DMS153 (cell line): ENCODE data around the gene DIDO1.

Source experiments
- DNase-seq: peaks from one replicate; lab custom pipeline; 2025; lab: John Stamatoyannopoulos, UW

DIDO1 gene

DNA sequence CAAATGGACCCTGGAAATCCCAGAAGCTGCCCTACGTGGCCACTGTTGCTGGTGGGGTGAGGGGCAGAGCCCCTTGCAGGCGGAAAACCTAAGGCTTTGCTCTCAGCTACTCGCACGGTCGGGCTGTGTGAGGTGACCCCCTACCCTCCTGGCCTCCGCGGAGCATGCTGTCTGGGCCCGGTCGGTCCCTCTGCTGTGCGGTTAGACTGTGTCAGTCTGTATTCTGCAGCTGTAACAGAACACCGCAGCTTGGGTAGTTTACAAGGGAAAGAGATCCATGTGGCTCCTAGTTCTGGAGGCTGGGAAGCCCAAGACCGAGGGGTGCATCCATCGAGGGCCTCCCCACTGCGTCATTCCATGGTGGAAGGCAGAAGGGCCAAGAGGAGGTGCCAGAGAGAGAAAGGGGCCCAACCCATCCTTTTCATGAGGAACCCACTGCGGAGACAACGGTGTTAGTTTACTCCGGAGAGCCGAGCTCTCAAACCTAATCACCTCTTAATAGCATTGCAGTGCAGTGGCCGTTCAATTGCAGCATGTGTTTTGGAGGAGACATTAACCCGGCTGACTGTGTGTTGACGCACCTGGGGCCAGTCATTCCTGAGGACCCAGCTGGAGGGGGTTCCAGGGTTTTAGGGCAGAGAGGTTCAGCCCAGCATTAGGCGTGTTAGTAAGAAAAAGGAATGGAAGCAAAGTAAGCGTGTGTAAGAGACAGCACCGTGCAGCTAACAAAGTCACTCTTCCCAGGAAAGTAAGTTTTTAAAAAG lies 91.2 kb downstream of the DIDO1 start:
- no peak for DNase-seq

DNA sequence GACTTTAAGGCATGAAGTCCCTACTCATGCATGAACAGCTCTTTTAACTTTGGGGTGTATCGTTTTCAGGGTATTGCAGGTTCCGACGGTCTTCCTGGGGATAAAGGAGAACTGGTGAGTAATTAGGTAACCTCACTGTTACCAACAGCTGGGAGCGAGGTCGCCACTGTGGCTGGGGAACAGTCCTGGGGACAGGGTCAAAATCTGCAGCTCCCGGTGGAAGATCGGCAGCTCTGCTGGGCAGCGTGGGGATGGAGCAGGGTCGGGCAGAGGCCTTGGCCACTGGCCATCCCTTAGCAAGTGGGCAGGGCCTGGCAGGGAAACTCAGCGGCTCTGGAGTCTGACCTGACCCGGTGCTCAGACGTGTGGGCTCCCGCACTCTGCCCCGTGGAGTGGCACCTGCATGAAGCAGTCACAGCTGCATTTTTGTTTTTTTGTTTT lies 93.3 kb downstream of the DIDO1 start:
- no peak for DNase-seq

DNA sequence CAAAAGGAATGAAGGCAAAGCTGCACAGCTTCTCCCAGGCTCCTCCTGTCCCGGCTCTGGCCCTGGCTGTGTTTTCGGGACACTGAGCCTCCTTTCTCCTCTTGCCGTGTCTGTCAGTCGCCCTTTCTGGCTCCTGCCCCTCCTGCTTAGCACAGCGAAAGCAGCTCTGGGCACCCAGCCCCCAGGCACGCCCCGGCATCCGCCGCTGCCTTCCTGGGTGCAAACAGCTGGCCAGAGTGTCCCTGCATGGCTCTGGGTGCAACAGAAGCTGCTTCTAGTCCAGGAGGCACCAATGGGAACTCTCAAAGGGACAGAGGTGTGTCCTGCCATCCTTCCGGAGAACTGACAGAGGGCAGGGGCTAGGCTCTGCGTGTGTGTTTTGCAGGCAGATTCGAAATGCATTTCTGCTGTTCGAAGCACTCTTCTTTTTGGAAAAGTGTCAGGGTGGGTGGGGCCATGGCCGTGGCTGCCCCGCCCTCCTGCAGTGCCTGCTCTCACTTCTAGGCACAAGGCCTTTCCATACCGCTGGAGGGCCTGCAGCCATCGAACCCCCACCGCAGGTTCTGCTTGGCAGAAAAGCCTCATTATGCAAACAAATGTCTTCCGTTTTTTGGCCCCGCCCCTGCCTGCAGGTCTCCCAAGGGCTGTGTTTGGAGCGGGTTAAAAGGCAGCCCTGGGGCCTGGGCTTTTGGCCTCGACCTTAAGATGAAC lies 93.9 kb downstream of the DIDO1 start:
- peak; percentile 15 for DNase-seq

DNA sequence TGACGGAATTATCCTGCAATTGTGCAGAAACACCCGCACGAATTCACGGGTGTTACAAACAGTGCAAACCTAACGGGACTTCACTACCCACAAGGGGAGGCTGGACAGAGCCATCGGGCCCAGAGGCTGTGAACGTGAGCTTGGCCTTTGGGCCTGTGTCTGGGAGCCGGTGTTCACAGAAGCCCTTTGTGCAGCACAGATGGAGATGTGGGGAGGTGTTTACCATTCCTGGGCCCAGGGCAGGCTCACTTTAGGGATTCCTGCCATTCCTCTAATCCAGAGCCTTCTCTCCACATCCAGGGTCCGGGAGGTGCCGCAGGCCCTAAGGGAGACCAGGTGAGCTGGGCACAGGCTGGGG lies 94.5 kb downstream of the DIDO1 start:
- DNase-seq = no peak

DNA sequence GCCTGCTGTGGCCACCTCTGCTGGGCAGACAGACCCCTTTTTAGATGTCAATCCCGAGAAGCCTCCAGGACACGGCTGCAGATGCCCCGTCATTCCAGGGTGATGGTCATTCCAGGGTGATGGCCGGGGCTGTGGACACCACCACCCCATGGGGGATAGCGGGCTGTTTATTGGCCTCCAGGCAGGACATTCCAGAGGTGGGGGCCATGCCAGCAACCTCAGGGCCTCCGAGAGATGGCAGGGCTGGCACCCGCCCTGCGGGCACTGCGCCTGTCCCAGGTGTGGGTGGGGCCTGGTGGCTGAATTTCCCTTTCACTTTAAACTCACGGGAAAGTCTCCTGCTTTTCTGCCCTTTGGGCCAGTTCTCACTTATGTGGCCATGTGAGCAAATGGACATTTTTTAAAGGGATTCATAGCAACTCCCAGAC lies 94.9 kb downstream of the DIDO1 start:
- DNase-seq = no peak

DNA sequence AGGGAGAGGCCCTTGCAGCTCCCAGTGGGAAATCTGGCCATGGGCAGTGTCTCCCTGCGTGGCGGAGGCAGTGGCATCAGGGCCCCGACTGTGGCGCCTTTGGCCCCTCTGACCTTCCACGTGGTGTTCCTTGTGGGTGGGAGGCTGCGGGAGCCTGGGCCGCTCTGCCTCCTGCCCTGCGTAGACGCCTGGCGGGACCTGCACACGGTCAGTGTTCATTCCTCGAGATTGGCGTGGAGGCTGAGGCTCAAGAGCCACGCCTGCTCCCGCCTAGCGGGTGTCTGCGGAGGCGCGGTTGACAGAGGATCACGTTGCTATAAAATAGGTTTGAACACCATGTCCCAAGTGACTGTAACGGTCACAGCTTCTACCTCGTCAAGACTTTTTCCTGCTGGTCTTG lies 95.5 kb downstream of the DIDO1 start:
- no peak for DNase-seq

DNA sequence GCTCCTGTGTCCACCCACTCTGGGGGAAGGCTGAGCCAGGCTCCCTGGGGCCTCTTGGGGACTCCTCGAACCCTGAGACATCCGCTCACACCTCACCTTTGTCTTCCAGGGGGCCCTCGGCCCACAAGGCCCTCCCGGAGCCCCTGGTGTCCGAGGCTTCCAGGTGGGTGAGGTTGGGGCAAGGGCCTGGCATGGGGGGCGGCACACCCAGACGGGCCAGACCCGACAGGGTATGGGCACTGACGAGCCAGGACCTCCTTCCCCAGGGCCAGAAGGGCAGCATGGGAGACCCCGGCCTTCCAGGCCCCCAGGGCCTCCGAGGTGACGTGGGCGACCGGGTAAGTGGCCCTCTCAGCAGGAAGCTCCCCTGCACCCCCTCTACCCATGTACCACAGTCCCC lies 96.1 kb downstream of the DIDO1 start:
- DNase-seq = no peak

DNA sequence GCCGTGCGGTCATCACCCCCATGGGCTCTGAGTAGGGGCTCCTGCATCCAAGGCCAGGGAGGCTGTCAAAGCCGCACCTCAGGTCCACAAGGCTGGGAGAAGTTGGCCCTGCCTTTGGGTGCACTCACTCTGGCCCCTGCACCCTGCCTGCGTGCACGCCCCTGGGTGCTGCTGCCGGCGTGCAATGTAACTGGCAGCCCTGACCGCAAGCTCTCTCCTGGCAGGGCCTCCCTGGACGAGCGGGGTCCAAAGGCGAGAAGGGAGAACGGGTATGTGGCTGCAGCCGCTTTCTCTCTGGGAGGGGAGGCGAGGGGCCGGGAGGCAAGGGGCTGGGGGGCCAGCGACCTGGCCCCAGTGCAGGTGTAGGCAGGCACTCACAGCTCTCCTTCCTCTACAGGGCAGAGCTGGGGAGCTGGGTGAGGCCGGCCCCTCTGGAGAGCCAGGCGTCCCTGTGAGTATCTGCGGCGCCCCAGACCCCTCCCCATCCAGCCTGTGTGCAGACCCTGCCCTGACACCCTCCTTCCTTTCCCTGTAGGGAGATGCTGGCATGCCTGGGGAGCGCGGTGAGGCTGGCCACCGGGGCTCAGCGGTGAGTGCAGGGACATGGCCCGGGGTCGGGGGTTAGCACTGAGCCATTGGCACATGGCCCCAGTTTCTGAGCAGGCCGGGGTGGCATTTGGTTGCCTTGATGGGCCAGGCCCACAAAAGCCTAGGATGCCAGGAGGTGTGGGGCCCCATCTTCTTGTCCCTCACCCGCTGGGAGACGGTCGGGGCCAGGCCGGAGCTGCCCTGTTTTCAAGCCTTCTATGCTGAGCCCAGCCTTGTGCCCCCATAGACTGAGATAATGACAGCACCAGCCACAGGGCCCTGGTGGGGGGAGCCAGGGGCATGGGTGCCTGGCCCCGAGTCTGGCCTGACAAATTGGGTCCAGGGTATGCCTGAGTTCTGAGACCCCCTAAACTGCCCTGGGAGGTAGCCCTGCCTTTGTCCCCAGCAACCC lies 96.8 kb downstream of the DIDO1 start:
- no peak for DNase-seq

DNA sequence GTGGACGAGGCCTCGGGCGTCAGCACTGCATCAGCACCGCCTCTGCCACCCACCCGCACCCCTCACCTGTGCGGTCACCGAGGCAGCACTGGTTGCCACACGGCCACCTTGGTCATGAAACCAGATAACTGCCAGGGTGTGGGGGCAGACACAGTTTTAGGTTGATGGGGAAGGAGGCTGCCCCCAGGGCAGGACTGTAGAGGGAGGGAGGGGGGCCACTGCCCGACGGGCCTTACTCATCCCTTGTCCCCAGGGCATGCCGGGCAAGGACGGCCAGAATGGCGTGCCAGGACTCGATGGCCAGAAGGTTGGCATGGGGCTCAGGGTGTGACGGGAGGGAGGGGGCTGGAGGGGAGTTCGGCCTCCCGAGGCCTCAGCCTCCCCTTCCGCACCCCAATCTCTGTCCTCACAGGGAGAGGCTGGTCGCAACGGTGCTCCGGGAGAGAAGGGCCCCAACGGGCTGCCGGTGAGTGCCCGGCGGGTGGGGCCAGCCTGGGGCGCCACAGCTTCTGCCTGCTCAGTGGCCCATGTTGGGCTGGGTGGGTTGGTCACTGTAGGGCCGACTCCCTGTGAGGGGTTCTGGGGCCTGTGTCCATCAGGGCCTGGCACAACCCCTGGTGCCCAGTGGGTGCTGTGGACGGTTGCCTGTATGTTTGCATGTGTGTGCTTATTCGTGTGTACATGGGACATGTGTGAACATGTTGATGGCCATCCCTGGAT lies 97.6 kb downstream of the DIDO1 start:
- DNase-seq = no peak

DNA sequence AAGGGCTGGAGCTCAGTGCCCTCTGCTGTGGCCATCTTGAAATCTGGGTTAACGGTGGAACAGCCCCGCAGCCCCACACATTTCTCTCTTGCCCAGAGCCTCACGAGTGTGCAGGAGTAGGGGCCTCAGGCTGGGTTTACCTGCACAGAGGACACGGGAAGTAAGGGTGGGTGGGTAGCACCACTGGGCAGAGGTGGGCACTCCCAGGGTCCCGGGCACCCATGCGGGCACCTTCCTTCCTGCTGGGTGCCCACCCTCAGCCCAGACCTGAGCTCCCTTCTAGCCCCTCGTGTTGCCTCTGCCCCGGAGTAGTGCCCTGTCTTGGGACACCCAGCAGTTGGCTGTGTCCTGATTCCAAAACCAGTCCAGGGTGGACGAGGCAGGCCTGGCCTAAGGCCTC lies 98.3 kb downstream of the DIDO1 start:
- no peak for DNase-seq
